ENCODE data around the gene NR4A3. TPM values are rescaled to one million over a fixed set of nuclear protein-coding genes. Genes with fewer than 3 reads are reported as not detected.
A peak's percentile ranks its signal among the peaks of the same experiment; 100 is the strongest.

The NR4A3 gene
- total RNA-seq, 1 experiment from 2014 or later: under 0.01 TPM

- DNase-seq (ENCODE audit: low read depth): peak; percentile 8
Observed at GRCh38 chr9:99873943-99874584, 52.4 kb downstream of the NR4A3 start.

GRCh38 chr9:99876190-99876589, 54.5 kb downstream of the NR4A3 start:
- no peak for DNase-seq (ENCODE audit: low read depth)

- DNase-seq (ENCODE audit: low read depth): no peak
Observed at GRCh38 chr9:99878651-99879050, 57.0 kb downstream of the NR4A3 start.

- no peak for DNase-seq (ENCODE audit: low read depth)
Observed at GRCh38 chr9:99881769-99882168, 60.1 kb downstream of the NR4A3 start.

- no peak for DNase-seq (ENCODE audit: low read depth)
Observed at GRCh38 chr9:99885747-99886146, 64.1 kb downstream of the NR4A3 start.

- DNase-seq (ENCODE audit: low read depth): no peak
Observed at GRCh38 chr9:99889120-99889519, 67.4 kb downstream of the NR4A3 start.

- DNase-seq (ENCODE audit: low read depth): no peak
Observed at GRCh38 chr9:99894826-99895225, 73.1 kb downstream of the NR4A3 start.

- no peak for DNase-seq (ENCODE audit: low read depth)
Observed at GRCh38 chr9:99895510-99895909, 73.8 kb downstream of the NR4A3 start.

GRCh38 chr9:99896119-99896518, 74.4 kb downstream of the NR4A3 start:
- DNase-seq (ENCODE audit: low read depth): no peak

GRCh38 chr9:99903393-99903792, 81.7 kb downstream of the NR4A3 start:
- DNase-seq (ENCODE audit: low read depth): no peak

- DNase-seq (ENCODE audit: low read depth): peak; percentile 20
Observed at GRCh38 chr9:99905833-99906402, 84.2 kb downstream of the NR4A3 start.

GRCh38 chr9:99906403-99907207, 84.9 kb downstream of the NR4A3 start, which contains the start of gene STX17:
Gene STX17, plus strand, starts transcription at chr9:99906654. Its CDS starts 8,586 bp downstream, at chr9:99915240.
- peak; percentile 83 for DNase-seq (ENCODE audit: low read depth)

GRCh38 chr9:99907208-99907532, 85.5 kb downstream of the NR4A3 start:
- DNase-seq (ENCODE audit: low read depth): no peak

- DNase-seq (ENCODE audit: low read depth): no peak
Observed at GRCh38 chr9:99911600-99911999, 89.9 kb downstream of the NR4A3 start.

Other genes starting within 250 kb of the NR4A3 start
- 10.6 and 12.4 TPM in 2 replicates for gene STX17, start 84.8 kb downstream of the NR4A3 start, total RNA-seq (2014; rRNA removed; shearing (Covaris generic))